Measurements from ENCODE around the gene ATG4C.
"Not testable (repeated sequence)": the region's sequence is repeated elsewhere in the genome, so short reads cannot be mapped to it uniquely, and the experiment has no call there.

The ATG4C gene

DNA sequence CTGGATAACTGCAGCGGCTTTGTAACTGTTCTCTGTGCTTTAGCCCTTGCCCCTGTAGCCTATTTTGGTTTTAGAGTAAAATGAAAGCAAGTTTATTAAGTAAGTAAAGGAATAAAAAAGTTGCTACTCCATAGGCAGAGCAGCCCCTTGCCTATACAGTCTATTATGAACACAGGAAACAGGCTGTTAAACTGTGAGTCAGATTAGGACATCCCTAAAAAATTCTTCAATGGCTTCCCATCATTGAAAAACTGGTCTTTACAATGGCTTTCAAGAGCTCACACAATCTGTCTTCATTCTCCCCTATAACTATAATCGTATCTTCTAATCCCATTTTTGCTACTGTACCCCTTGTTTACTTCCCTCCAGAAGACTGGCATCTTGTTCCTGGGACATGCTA, 43.0 kb downstream of the ATG4C start:
- no peaks in the 10 kb centered on the region for H3F3A ChIP-seq (ENCODE audit: low read depth)
- H3K4me1 ChIP-seq (ENCODE audit: insufficient read depth, low read length, poor library complexity, severe bottlenecking) = peaks cover 8% of the 10 kb centered on the region
- H3K27me3 ChIP-seq (ENCODE audit: insufficient read depth, low read length, poor library complexity, severe bottlenecking) = no peaks in the 10 kb centered on the region
- TF ChIP-seq EZH2phosphoT487 (IDR thresholded peaks at IDR 0.05; ENCODE audit: borderline replicate concordance) (no peak), CTCF (conservative IDR thresholded peaks at IDR 0.05; ENCODE audit: low read length) (no peak)
- peak overlapping the region; percentile 60; the same call in 1 of the 2 replicates for H2AFZ ChIP-seq (ENCODE audit: low read length)
- H3K9me2 ChIP-seq (replicated peaks; ENCODE audit: low read depth, low read length) = no peaks in the 10 kb centered on the region
- peak overlapping the region; percentile 10 for H3K4me3 ChIP-seq (ENCODE audit: low read length, poor library complexity, severe bottlenecking)
- no peaks in the 10 kb centered on the region for H3K9me3 ChIP-seq (ENCODE audit: insufficient read depth, low read depth, low read length)
- no peaks in the 10 kb centered on the region for H3K79me2 ChIP-seq (ENCODE audit: insufficient read depth, low read length)
- no peaks in the 10 kb centered on the region for H4K20me1 ChIP-seq (ENCODE audit: insufficient read depth, low read length, poor library complexity, severe bottlenecking)
- H3K36me3 ChIP-seq (ENCODE audit: insufficient read depth, low read length) = no peaks in the 10 kb centered on the region
- H3K4me2 ChIP-seq (ENCODE audit: low read depth, low read length, poor library complexity, severe bottlenecking) = peak overlapping the region; percentile 35
- H3K9ac ChIP-seq (ENCODE audit: low read depth, low read length, poor library complexity, severe bottlenecking) = no peak overlapping the region

- H3F3A ChIP-seq (ENCODE audit: low read depth); H3K4me2 ChIP-seq (ENCODE audit: low read depth, low read length, poor library complexity, severe bottlenecking); H3K4me3 ChIP-seq (ENCODE audit: low read length, poor library complexity, severe bottlenecking): not testable (repeated sequence)
Observed at GRCh38 chr1:62827786-62828185, 43.9 kb downstream of the ATG4C start.

DNA sequence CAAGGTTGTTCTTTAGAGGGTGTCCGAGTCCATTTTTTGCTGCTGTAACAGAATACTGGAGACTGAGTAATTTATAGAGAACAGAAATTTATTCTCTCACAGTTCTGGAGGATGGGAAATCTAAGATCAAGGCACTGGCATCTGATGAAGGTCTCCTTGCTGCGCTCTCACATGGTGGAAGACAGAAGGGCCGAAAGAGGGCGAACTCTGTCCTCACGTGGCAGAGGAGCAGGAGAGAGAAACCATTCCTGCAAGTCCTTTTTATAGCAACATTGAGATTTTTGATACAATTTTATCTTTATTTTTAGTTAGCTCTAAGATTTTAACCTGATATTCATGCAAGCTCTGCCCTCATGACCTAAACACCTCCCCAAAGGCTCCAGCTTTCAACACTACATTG, 48.3 kb downstream of the ATG4C start:
- Histone ChIP-seq H3K9me3 (ENCODE audit: insufficient read depth, low read depth, low read length) (no peaks in the 10 kb centered on the region), H3K4me2 (ENCODE audit: low read depth, low read length, poor library complexity, severe bottlenecking) (no peak overlapping the region), H3K4me3 (ENCODE audit: low read length, poor library complexity, severe bottlenecking) (no peak overlapping the region), H2AFZ (ENCODE audit: low read length) (no peak overlapping the region), H3F3A (ENCODE audit: low read depth) (no peaks in the 10 kb centered on the region), H3K79me2 (ENCODE audit: insufficient read depth, low read length) (no peaks in the 10 kb centered on the region), H4K20me1 (ENCODE audit: insufficient read depth, low read length, poor library complexity, severe bottlenecking) (no peaks in the 10 kb centered on the region), H3K9me2 (replicated peaks; ENCODE audit: low read depth, low read length) (no peaks in the 10 kb centered on the region), H3K27me3 (ENCODE audit: insufficient read depth, low read length, poor library complexity, severe bottlenecking) (no peaks in the 10 kb centered on the region), H3K9ac (ENCODE audit: low read depth, low read length, poor library complexity, severe bottlenecking) (no peak overlapping the region), H3K4me1 (ENCODE audit: insufficient read depth, low read length, poor library complexity, severe bottlenecking) (peaks cover 2% of the 10 kb centered on the region), H3K36me3 (ENCODE audit: insufficient read depth, low read length) (no peaks in the 10 kb centered on the region; the same call in 1 of the 2 replicates)
- no peak for TF ChIP-seq CTCF (conservative IDR thresholded peaks at IDR 0.05; ENCODE audit: low read length)
- TF ChIP-seq EZH2phosphoT487 (IDR thresholded peaks at IDR 0.05; ENCODE audit: borderline replicate concordance) = no peak

More at GRCh38 chr1:62827786-62828185, 43.9 kb downstream of the ATG4C start:
- not testable (repeated sequence) for H3K9me3 ChIP-seq (ENCODE audit: insufficient read depth, low read depth, low read length); H3K9ac ChIP-seq (ENCODE audit: low read depth, low read length, poor library complexity, severe bottlenecking); H4K20me1 ChIP-seq (ENCODE audit: insufficient read depth, low read length, poor library complexity, severe bottlenecking); H3K9me2 ChIP-seq (replicated peaks; ENCODE audit: low read depth, low read length); H3K27me3 ChIP-seq (ENCODE audit: insufficient read depth, low read length, poor library complexity, severe bottlenecking); H3K36me3 ChIP-seq (ENCODE audit: insufficient read depth, low read length); H3K79me2 ChIP-seq (ENCODE audit: insufficient read depth, low read length); H2AFZ ChIP-seq (ENCODE audit: low read length); H3K4me1 ChIP-seq (ENCODE audit: insufficient read depth, low read length, poor library complexity, severe bottlenecking)

DNA sequence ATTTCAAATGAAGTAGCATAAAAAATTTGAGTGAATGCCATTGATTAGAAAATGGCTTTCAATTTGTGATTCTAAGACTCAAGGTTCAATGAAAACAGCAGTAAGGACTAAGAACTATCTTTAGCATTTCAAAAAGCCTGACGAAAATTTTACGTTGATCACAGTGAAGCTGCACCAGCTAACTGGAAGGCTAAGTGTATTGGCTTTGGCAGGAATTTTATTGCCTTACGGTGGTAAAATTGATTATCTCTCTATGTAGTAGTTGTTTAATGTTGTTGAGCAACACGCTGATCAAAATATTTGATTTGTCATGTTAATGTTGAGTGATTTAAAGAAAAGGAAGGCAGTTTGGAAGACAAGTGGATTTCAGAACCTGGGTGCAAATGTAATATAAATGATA, 49.6 kb downstream of the ATG4C start:
- Histone ChIP-seq H3K4me3 (ENCODE audit: low read length, poor library complexity, severe bottlenecking) (no peak overlapping the region), H2AFZ (ENCODE audit: low read length) (no peak overlapping the region), H3K4me1 (ENCODE audit: insufficient read depth, low read length, poor library complexity, severe bottlenecking) (no peaks in the 10 kb centered on the region), H3K9me3 (ENCODE audit: insufficient read depth, low read depth, low read length) (no peaks in the 10 kb centered on the region), H3K27me3 (ENCODE audit: insufficient read depth, low read length, poor library complexity, severe bottlenecking) (no peaks in the 10 kb centered on the region), H3K79me2 (ENCODE audit: insufficient read depth, low read length) (no peaks in the 10 kb centered on the region), H3F3A (ENCODE audit: low read depth) (no peaks in the 10 kb centered on the region), H3K9ac (ENCODE audit: low read depth, low read length, poor library complexity, severe bottlenecking) (no peak overlapping the region), H4K20me1 (ENCODE audit: insufficient read depth, low read length, poor library complexity, severe bottlenecking) (no peaks in the 10 kb centered on the region), H3K9me2 (replicated peaks; ENCODE audit: low read depth, low read length) (no peaks in the 10 kb centered on the region), H3K4me2 (ENCODE audit: low read depth, low read length, poor library complexity, severe bottlenecking) (no peak overlapping the region), H3K36me3 (ENCODE audit: insufficient read depth, low read length) (no peaks in the 10 kb centered on the region; the same call in 1 of the 2 replicates)
- TF ChIP-seq CTCF (conservative IDR thresholded peaks at IDR 0.05; ENCODE audit: low read length) (no peak), EZH2phosphoT487 (IDR thresholded peaks at IDR 0.05; ENCODE audit: borderline replicate concordance) (no peak)

Measured in Loucy (cell line).